GM11168 (cell line): Measurements from ENCODE around the gene SYNGR2.

Experiments used
- in situ Hi-C: fragments of 300-500 bp; cut with MboI; formaldehyde crosslinking; loops from one replicate; pipeline ENCODE4 v1.12.0; 2022; ENCODE audit warnings: low sequenced_read_pairs; ENCODE audit not compliant: unreplicated experiment

The SYNGR2 gene

GRCh38 chr17:78168903-78169793, 767 bp downstream of the SYNGR2 start:
- in situ Hi-C loops = no loop called here

- in situ Hi-C loops = loop anchor here (5.0 kb wide), 1 partner anchor 39 kb away; the partner anchor contains the start of gene TMC8
Measured at GRCh38 chr17:78170692-78171590, 2.6 kb downstream of the SYNGR2 start.

- in situ Hi-C loops = loop anchor here (5.0 kb wide), 1 partner anchor 39 kb away; the partner anchor contains the start of gene TMC8
Measured at GRCh38 chr17:78171591-78172248, 3.3 kb downstream of the SYNGR2 start.

- in situ Hi-C loops = loop anchor here (5.0 kb wide), 1 partner anchor 40 kb away; the partner anchor contains the start of gene TMC8
Measured at GRCh38 chr17:78172249-78173051, 4.1 kb downstream of the SYNGR2 start.

- in situ Hi-C loops = loop anchor here (5.0 kb wide), 1 partner anchor 41 kb away; the partner anchor contains the start of gene TMC8
Measured at GRCh38 chr17:78173097-78173715, 4.8 kb downstream of the SYNGR2 start.

GRCh38 chr17:78174346-78174869, 6.0 kb downstream of the SYNGR2 start:
- in situ Hi-C loops = loop anchor here (5.0 kb wide), 1 partner anchor 42 kb away; the partner anchor contains the start of gene TMC8

- in situ Hi-C loops = loop anchor here (5.0 kb wide), 1 partner anchor 43 kb away; the partner anchor contains the start of gene TMC8
Measured at GRCh38 chr17:78174870-78175642, 6.7 kb downstream of the SYNGR2 start.

- in situ Hi-C loops = no loop called here
Measured at GRCh38 chr17:78175643-78175981, 7.2 kb downstream of the SYNGR2 start.

GRCh38 chr17:78176548-78177025, 8.2 kb downstream of the SYNGR2 start:
- in situ Hi-C loops = no loop called here

- in situ Hi-C loops = no loop called here
Measured at GRCh38 chr17:78179372-78179771, 11.0 kb downstream of the SYNGR2 start.

GRCh38 chr17:78180083-78180482, 11.7 kb downstream of the SYNGR2 start:
- in situ Hi-C loops = no loop called here

- in situ Hi-C loops = no loop called here
Measured at GRCh38 chr17:78180508-78180907, 12.1 kb downstream of the SYNGR2 start.

GRCh38 chr17:78182504-78182903, 14.1 kb downstream of the SYNGR2 start:
- in situ Hi-C loops = no loop called here

GRCh38 chr17:78183916-78184315, 15.5 kb downstream of the SYNGR2 start:
- in situ Hi-C loops = no loop called here

GRCh38 chr17:78184351-78184750, 16.0 kb downstream of the SYNGR2 start:
- in situ Hi-C loops = no loop called here

- in situ Hi-C loops = no loop called here
Measured at GRCh38 chr17:78184868-78185267, 16.5 kb downstream of the SYNGR2 start.

GRCh38 chr17:78185981-78186691, 17.8 kb downstream of the SYNGR2 start:
- in situ Hi-C loops = no loop called here
